ENCODE measurements around the gene KLK11.

GRCh38 chr19:51019544-51019925, 6.9 kb downstream of the KLK11 start, which contains the start of gene KLK10:
- TF ChIP-seq CTCF (IDR thresholded peaks at IDR 0.05; ENCODE audit: borderline replicate concordance, extremely low read depth, low read length, poor library complexity, severe bottlenecking) (no peak), EZH2 (IDR thresholded peaks at IDR 0.05; ENCODE audit: borderline replicate concordance, low read depth, low read length, severe bottlenecking) (no peak)
